CD4-positive, alpha-beta T cell treated with Interferon gamma for 1 hour (primary cell): Measurements from ENCODE around the gene KCNE4.

ENCODE experiments used
- DNase-seq: peaks from one replicate; pipeline ENCODE4 v3.0.0-alpha.2; 2020

The KCNE4 gene

DNA sequence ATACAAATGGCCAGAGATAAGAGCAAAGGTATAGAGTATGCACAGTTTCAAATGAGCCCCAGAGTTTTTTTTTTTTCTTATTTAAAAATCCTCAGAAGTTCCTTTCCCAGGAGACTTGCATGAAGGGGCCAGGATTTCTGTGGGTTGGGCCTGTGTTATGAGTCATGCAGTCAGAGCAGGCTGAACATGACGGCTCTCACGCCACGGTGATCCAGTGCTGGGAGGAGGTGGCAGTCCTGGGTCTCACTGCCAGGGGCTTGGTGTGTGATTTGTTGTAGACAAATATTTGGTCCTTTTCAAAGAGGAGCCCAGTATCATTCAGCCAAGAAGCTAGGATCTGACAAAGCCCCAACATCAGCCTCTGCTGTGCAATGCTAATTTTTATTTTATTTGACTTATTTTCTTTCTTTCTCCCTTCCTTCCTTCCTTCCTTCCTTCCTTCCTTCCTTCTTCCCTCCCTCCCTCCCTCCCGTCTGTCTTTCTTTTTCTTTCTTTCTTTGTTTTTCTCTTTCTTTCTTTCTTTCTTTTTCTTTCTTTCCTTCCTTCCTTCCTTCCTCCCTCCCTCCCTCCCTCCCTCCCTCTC, 10.4 kb upstream of the KCNE4 start:
- no peak for DNase-seq

DNA sequence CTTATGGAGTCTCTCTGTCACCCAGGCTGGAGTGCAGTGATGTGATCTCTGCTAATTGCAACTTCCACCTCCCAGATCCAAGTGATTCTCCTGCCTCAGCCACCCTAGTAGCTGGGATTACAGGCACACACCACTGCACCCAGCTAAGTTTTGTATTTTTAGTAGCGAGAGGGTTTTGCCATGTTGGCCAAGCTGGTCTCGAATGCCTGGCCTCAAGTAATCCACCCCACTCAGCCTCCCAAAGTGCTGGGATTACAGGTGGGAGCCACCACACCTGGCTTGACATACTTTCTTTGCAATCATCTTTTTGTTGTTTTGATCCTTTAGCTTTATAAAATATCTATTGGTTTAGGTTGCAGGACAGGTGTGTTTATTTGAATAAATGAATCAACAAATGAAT, 9.7 kb upstream of the KCNE4 start:
- no peak for DNase-seq

DNA sequence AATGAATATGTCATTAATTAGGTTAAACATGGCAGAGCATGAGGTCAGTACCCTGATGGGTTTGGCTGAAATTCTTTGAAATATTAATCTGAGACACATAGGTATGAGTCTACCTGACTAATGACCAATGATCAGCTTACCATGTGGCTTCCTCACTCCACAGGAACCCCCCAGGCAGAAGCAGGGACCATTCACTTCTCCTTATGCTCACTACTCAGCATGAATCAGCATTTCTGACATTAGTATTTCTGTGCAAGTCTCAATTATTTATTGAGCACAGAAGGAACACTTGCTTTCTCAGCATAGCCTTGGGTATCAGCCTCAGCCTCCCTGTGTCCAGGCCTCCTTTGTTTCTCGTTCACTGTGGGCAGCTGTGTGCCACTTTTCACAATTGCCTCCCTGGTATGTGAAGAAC, 9.3 kb upstream of the KCNE4 start:
- no peak for DNase-seq

DNA sequence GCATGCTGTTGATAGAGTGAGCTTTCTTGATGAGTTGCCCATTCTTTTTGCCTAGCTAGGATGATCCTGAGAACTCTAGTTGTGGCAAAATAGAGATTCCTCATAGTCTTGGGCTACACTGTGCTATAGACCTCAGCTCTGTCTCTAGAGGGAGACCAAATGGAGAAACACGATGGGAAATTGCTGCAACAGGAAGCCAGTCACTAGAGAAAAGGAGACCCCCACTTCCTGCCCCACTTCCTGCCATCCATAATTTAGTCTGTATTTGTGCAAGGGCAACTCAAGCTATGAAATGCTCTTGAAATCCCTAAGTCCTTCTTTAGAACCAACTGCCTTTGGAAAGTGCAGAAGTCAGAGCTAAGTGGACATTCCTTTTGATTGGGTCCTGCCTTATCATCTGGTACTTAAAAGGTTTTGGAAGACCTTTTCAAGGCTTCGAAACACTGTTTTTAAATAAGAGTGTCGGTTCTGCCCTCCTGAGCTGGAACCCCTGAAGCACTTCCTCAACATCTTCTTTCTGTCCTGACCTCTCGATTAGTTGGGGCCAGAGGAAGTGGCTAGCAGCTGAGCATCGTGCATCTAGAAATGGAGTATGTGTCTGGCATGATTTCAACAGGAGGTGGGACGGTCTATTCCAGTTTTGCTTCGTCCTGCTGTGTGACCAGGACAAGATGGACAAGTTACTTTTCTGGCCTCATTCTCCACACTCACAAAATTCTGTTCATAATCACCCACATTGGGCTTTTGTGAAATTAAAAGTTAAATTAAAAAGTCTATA, 8.6 kb upstream of the KCNE4 start:
- DNase-seq: no peak

DNA sequence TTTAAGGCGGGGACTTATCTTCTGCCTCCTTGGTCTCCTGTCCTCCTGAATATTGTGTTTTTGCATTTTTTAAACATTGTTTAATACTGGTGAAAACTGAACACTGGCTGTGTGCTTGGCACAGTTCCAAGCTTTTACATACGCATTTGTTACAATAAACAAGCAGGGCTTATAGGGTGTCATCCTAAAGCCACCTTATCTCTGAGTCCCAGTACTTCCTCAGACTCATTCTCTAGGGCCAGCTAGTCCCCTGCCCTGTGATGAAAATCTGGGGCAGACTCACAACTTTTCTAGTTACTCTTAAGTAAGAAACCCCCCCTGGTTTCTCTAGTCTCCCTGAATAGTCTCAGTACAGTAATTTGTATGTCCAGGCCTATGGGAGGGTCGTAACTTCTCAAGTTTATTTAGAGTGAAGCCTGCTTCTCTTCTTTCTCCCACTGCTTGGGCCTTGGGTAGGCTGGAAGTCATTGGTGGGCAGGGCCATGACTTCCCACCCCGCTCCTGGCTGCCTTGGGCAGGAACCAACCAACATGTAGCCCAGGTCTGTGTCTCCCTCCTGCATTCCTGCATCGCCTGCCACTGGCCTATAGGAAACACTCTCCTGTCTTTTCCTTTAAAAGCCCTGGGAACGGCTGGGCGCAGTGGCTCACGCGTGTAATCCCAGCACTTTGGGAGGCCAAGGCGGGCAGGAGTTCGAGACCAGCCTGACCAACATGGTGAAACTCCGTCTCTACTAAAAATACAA, 7.7 kb upstream of the KCNE4 start:
- DNase-seq: no peak

DNA sequence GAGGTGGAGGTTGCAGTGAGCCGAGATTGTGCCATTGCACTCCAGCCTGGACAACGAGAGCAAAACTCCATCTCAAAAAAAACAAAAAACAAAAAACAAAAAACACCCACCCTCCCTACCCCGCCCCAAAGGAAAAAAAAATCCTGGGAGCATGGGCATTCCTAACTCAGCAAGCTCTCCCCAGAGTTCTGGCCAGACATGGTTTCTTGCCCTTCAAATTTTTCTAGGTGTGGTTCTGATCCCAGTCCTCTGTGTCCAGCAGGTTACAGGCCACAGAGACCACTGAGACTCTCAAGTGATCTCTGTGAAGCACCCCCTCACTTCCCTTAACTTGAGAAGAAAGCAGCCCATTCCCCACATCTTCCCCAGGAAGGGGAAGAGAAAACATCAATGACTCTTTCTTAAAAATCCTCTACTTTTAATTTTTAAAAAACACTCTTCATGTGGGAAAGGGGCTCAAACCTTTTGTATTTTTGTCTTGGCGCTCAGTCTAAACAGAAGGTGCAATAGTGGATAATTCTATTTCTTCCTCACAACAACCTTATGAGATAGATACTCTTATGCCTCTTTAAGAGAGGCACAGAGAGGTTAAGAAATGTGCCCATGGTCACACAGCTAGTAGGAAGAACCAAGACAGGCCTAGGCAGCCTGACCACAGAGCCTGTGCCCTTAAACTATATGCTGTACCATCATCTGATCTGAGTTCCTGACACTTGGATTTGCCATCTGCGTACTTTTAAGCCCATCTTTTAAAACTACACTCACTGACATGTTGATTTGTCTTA, 6.9 kb upstream of the KCNE4 start:
- no peak for DNase-seq

DNA sequence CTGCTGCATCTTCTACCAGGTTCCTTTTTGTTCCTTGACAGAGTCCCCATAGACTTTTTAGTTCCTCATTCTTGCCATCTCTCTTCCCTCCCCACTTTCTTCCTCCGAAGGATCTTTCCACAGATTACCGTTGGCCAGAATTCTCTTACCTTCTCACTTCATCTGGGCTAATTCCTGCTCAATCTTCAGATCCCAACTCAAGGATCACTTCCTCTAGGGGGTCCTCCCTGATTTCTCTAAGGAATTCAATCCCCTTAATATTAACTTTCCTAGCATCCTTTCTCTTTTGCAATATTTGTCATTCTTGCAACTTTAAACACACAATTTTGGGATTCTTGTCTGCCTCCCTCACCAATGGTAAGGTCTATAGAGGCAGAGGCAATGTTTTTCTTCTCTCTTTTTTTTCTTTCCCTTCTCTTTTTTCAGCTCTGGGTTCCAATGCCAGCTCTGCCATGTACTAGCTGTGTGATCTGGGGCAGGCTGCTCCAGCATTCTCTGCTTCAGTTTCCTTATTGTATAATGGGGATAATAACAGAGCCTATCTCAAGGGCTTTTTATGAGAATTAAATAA, 5.4 kb upstream of the KCNE4 start:
- DNase-seq: no peak

DNA sequence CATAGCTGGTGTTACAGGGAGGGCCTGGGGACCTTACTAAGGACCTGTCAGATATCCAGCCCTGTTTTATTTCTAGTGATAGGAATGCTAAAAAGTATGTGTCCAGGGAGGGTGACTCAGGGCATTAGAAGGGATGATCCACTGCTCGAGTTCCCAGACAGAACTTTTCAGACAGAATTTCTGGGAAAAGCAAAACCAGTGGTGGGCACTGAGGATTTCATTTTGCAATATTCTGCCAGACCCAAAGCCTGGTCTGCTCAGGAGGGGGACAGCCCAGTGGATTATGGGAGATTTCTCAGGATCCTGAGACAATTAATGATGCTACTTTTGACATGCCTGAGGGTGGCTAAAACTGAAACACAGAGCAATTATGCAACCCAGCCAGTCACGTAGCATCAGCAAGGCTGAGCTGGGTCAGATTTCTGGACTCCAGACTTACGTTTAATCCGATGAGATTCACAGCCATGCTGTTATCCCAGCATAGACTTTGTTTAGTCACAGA, 4.7 kb upstream of the KCNE4 start:
- no peak for DNase-seq

DNA sequence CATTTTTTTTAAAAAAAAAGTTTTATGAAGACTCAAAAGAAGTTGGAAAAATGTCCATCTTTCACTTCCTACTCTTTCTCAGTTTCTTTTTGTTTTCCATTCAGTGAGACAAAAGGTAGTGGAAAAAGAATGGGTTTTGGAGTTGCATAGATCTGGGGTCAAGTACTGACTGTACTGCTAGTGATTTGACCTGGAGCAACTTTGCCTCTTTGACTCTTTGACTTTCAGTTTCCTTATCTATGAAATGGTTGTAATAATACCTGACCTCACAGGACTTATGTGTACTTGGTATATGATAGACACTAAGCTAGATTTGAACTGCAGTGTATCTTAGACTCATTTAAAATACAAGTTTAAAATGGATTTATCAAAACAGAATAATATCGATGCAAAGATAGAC, 3.5 kb upstream of the KCNE4 start:
- no peak for DNase-seq

DNA sequence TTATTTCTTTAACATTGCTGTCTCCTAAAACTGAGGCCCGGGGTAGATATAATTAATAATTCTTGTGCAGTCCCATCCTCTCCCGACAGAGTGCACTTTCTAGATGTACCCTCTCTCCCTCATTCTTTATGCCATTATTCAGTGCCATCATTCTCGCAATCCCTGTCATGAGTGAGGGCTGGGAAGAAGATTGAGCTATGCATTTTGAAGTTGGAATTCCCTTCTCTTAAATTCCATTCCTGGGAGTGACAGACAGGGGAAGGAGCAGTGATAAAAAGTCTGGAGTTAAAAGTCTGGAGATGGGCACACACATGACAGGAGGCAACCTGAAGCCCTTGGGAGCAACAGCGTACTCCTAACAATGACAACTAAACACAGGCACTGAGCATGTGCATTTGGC, 2.6 kb upstream of the KCNE4 start:
- no peak for DNase-seq

DNA sequence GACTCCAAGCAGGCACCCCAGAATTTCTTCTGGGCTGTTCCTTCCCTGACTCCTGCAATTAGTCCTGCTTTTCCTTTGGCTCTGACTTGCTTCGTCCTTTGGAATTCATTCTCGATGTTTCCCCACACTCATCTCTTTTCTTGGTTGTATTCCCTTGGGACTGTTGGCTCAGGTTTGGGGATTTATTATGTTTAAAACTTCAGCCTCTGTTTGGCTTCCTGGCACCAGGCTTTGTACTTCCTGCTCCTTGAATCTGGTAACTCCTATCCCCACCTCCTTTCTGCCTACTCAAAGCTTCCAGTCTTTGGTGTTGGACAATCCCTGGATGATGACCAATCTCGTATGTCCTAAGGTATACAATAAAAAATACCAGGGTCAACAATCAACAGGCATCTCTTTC, 1.8 kb upstream of the KCNE4 start:
- DNase-seq: no peak

DNA sequence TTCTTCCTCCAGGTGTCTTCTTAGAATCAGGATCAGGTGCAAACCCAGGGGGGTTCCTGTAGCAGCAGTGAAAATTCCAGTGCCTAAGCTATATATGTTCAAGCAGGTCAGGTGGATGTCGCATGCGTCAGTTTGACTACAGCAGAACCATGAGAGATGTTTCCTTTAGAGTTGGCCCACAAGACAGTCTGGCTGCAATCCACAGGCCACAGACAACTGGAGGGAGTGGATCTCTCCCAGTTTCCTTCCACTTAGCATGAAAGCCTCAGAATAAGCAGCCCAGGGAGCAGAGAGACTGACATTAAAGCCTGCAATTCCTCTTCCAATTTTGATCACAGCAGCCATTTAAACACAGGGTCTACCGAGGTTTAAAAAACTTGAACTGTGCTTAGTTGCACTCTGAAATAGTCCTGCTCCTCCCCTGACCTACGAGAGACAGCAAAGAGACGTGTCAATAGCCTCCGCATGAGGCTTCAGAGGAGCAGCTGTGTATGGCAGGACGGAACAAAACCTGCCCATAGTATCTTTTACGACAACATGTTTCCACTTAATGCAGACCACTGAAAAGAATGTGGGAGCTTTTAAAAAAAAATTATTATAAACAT, 988 bp upstream of the KCNE4 start:
- no peak for DNase-seq

DNA sequence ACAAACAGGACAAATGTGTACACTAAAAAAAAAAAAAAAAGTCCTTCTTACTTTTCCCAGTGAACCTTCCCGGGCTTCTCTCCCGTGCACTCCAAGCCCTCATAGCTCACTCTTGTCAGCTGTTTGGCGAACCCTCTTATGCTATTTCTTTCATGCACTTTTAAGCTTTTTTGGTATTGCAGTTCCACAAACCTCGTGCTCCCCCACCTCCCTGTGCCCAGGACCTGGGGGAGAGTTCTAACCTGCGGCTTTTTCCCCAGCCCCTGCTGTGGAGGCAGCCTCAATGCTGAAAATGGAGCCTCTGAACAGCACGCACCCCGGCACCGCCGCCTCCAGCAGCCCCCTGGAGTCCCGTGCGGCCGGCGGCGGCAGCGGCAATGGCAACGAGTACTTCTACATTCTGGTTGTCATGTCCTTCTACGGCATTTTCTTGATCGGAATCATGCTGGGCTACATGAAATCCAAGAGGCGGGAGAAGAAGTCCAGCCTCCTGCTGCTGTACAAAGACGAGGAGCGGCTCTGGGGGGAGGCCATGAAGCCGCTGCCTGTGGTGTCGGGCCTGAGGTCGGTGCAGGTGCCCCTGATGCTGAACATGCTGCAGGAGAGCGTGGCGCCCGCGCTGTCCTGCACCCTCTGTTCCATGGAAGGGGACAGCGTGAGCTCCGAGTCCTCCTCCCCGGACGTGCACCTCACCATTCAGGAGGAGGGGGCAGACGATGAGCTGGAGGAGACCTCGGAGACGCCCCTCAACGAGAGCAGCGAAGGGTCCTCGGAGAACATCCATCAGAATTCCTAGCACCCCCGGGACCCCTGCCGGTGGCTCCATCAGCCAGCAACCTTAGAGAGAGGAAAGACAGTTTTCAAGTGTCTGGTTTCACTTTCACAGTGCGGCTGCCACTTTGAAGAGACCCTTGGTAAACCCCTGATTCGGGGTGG, 826 bp downstream of the KCNE4 start:
- DNase-seq: no peak

DNA sequence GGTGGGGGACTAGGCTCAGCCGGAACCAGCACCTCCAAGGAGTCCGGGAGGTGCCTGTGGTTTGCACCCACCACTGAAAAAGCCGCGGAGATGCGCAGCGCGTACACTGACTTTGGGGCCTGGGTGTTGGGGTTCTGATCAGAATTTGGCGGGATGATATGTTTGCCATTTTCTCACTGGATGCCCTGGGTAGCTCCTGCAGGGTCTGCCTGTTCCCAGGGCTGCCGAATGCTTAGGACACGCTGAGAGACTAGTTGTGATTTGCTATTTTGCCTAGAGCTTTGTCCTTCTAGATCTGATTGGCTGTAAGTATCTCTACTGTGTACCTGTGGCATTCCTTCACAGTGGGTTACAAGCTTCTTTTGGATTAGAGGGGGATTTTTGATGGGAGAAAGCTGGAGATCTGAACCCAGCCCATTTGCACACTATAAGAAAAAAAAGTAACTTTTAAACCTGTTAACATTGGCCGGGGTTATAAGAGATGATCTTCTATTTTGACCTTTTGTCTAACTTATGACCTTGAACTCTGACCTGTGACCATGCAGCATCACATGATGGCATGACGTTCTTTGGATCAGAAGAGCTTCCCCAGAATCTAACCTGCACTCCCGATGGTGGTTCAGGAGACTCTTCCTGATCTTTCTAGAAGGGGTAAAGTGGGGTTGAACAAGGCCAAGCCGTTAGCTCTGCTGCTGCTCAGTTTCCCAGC, 1.6 kb downstream of the KCNE4 start:
- no peak for DNase-seq

DNA sequence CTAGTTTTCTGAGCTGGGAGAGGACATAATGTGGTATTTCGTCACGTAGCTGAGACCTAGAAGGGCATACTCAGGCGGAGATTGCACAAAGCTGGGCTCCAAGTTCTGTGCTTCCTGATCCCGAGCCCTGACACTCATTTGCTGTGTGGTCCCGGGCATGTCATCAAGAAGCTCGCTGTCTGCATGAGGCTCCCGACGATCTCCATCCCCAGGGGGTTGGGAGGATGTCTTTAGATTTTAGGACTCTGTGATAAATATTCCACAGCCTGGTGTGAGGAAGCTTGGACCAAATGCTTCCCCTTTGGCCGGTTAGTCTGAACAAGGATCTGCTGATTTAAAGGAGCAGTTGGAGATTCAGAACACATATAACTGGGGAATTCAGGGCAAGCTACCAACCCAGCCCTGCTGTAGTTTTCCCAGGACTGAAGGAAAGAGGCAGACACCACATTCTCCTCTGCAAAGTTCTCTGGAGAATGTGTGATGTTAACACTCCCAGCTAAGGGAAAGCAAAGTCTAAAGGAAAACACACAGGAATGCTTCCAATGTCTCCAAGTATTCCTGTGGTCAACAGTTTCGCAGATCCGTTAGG, 2.3 kb downstream of the KCNE4 start:
- no peak for DNase-seq

DNA sequence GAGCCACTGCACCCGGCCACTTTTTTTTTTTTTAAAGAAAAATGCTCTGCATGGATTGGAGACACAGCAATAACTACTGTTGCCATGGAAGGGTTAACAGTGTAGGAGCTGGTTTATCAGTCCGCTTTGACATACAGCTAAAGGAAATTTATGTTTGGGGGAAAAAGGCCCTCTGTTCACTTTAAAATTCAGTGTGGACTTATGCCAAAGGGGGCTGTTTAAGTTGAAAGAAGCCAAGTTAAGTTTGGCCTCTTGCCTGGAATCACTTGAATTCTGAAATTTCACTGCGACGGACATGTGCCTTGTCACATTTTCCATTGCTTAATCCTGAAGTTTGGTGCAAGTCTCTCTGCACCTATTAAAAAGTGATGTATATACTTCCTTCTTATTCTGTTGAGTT, 3.1 kb downstream of the KCNE4 start:
- DNase-seq: no peak

DNA sequence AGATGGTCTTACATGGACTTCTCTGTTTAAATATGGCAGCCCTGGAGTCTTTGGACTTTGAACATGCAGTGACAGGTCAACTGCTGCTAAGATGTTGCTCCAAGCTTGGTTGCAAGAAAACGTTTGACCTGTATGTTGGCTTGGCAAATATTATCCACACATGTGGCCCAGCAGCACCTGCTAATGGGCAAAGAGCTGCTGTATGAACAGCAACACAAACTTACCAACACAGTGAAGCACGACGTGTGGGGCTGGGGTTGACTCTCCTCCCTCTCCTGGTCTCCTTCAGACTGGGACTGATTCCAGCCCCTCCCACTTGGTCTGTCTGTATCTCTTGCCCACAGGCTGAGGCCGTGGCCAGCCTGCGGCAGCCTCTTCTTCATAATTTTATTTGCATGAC, 3.8 kb downstream of the KCNE4 start:
- DNase-seq: no peak

DNA sequence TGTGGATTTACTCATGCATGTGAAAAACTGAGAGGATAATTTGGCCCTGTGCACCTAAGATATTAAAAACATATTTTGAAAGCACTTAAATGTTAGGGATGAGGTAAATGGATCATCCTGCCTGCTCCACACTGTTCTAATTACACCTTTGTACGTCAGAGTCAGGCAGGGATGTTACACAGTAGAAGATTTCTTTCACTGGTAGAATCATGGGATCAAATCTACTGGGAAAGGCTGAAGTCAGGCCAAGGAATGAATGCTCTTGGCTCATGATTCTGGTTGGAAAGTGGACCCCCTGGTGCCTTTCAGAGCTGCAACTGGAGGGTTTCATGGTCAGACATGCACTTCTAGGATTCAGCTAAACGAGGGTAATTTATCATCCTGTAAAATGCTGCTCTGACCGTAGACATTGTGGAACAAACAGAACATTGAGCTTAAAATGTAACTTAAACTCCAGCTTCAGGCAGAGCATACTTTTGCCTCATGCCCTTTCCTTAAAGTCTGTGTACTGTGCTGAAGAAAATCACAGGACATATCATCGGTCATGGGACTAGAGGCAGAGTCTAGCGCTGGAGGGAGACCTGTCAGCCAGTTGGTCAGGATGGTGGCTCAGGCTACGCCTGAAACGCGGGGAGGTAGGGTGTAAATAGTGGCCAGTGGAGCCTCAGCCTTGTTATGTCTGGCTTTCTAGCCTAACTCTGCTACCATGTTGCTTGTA, 4.9 kb downstream of the KCNE4 start:
- DNase-seq: no peak

DNA sequence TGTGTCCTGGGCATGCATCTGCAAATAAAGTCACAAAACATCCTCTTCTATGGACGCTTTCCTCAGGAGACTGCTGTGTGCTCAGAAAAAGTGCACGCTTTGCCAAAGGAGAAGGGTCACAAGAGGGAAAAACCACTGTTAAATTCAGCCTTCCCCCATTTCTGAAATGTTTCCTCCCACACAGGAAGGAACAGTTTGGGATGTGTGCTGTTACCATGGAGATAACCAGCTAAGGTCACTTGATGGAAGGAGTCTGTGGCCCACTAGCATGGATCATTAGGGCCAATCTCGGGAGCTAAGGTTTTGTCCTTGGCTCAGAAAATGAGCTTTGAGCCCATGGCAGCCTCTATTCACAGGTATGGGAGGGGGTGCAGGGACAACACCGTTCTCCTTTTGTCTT, 5.6 kb downstream of the KCNE4 start:
- no peak for DNase-seq
